Osteoblast (primary cell): ENCODE results near the gene C1orf159. TPM values are rescaled to one million over a fixed set of nuclear protein-coding genes. Genes with fewer than 3 reads are reported as not detected.
"Not testable (repeated sequence)": the region's sequence is repeated elsewhere in the genome, so short reads cannot be mapped to it uniquely, and the experiment has no call there.

ENCODE experiments used
- DNase-seq: peaks from one replicate; pipeline ENCODE4 v3.0.0; 2011; ENCODE audit warnings: low spot score, mixed read lengths; ENCODE audit not compliant: insufficient read length; ENCODE audit errors: missing footprints
- H2AFZ ChIP-seq: 2 replicates; pipeline ENCODE4 v1.6.0; 2011; ENCODE audit warnings: mild to moderate bottlenecking, low read length
- H3K27ac ChIP-seq: 2 replicates; pipeline ENCODE4 v1.5.1; 2011; ENCODE audit warnings: mild to moderate bottlenecking, low read depth, low read length, moderate library complexity
- H3K27me3 ChIP-seq: 2 replicates; pipeline ENCODE4 v1.6.0; 2012; ENCODE audit warnings: mild to moderate bottlenecking, control low read depth, inconsistent platforms, low read length, moderate library complexity; ENCODE audit not compliant: insufficient read depth
- H3K36me3 ChIP-seq: 2 replicates; pipeline ENCODE4 v1.5.1; 2011; ENCODE audit warnings: mild to moderate bottlenecking, low read length, control low read depth, moderate library complexity; ENCODE audit not compliant: insufficient read depth
- H3K4me1 ChIP-seq: 2 replicates; pipeline ENCODE4 v1.5.1; 2011; ENCODE audit warnings: mild to moderate bottlenecking, low read length, control low read depth, moderate library complexity; ENCODE audit not compliant: insufficient read depth
- H3K4me2 ChIP-seq: 2 replicates; pipeline ENCODE4 v1.6.0; 2011; ENCODE audit warnings: mild to moderate bottlenecking, low read length; ENCODE audit not compliant: insufficient read depth
- H3K4me3 ChIP-seq: fragments of 200-600 bp; sonication (generic); 3 replicates; pipeline ENCODE4 v1.5.1; 2012; ENCODE audit warnings: mild to moderate bottlenecking, low read length, inconsistent platforms; ENCODE audit not compliant: insufficient read depth
- H3K79me2 ChIP-seq: 2 replicates; pipeline ENCODE4 v1.6.0; 2012; ENCODE audit warnings: mild to moderate bottlenecking, low read length, control low read depth, inconsistent platforms; ENCODE audit not compliant: insufficient read depth
- H3K9me3 ChIP-seq: 2 replicates; pipeline ENCODE4 v1.5.1; 2011; ENCODE audit warnings: low read depth, low read length, control low read depth
- H4K20me1 ChIP-seq: 2 replicates; pipeline ENCODE4 v1.6.0; 2012; ENCODE audit warnings: mild to moderate bottlenecking, low read length, control low read depth; ENCODE audit not compliant: insufficient read depth
- total RNA-seq: library from RNA; depleted of rRNA; stranded (reverse); fragments of >200 nt; gene quantifications from 2 replicates; pipeline ENCODE4 v1.2.3, GENCODE V29; 2012
- TF ChIP-seq, protein P1 (sequence below): IDR thresholded peaks from 2 replicates; pipeline ENCODE4 v1.5.1; 2011; ENCODE audit warnings: mild to moderate bottlenecking, low read depth, low read length, moderate library complexity; ENCODE audit errors: extremely low read depth

C1orf159 gene
- total RNA-seq, 1 donor: 5.4 TPM

DNA sequence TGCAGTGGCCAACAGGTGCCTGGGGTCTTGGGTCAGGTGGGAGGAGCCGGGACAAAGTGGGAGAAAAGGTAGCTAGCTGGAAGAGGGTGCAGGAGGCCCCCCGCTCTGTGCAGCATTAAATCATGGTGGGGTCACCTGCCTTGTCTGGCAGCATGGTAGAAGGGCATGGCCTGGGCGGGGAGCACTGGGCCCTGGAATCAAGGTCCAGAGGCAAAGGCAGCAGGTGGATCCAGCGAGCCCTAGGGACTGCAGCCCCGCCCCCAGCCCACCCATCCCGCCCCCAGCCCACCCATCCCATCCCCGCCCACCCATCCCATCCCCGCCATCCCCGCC, 41.1 kb upstream of the C1orf159 start:
- no peak overlapping the region for H3K4me3 ChIP-seq
- no peaks in the 10 kb centered on the region for H3K36me3 ChIP-seq
- TF ChIP-seq, protein P1, sequence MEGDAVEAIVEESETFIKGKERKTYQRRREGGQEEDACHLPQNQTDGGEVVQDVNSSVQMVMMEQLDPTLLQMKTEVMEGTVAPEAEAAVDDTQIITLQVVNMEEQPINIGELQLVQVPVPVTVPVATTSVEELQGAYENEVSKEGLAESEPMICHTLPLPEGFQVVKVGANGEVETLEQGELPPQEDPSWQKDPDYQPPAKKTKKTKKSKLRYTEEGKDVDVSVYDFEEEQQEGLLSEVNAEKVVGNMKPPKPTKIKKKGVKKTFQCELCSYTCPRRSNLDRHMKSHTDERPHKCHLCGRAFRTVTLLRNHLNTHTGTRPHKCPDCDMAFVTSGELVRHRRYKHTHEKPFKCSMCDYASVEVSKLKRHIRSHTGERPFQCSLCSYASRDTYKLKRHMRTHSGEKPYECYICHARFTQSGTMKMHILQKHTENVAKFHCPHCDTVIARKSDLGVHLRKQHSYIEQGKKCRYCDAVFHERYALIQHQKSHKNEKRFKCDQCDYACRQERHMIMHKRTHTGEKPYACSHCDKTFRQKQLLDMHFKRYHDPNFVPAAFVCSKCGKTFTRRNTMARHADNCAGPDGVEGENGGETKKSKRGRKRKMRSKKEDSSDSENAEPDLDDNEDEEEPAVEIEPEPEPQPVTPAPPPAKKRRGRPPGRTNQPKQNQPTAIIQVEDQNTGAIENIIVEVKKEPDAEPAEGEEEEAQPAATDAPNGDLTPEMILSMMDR: no peak
- H2AFZ ChIP-seq: no peak overlapping the region
- H4K20me1 ChIP-seq: no peaks in the 10 kb centered on the region
- H3K27me3 ChIP-seq: no peaks in the 10 kb centered on the region
- H3K4me1 ChIP-seq: peaks cover 8% of the 10 kb centered on the region
- H3K4me2 ChIP-seq: no peak overlapping the region
- no peaks in the 10 kb centered on the region for H3K9me3 ChIP-seq
- no peak overlapping the region for H3K27ac ChIP-seq
- no peak for DNase-seq
- no peaks in the 10 kb centered on the region for H3K79me2 ChIP-seq

DNA sequence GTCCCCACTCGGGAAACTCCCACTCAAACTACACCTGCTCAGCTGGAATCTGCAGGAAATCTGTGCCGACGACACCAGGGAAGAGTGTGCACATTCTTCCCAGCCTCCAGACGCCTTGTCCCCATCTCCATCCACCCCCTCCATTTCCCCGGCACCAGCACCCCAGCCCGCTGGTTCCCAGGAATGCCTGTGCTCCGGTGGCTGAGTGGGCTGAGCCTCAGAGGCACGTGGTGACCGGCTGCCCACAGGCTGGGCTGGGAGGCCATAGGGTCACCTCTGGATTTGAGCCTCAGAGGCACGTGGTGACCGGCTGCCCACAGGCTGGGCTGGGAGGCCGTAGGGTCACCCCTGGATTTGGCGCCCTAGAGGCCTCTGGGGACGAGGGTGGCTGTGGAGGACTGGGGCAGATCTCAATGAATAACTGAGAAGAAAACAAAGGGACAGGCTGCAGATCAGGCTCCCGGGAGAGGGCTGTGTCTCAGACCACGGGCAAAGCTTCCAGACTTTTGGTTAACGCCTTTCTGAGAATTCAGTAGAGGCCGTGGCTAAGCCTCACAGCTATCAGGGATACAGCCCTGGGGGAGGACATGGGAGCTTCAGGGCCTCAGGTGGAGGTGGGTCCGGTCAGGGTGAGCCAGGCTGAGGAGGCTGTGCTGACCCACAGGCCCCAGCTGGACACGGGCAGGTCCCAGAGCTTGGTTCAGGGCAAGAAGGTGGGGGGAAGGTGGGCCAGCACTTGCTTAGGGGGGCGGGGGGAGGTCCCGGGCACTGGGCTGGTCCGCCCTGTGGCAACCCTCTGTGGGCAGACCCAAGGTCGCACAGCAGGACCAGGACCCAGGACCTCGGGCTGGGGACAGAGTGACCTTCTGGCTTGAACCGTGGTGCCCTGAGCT, 40.5 kb upstream of the C1orf159 start:
- no peaks in the 10 kb centered on the region for H3K9me3 ChIP-seq
- no peaks in the 10 kb centered on the region for H3K36me3 ChIP-seq
- peaks cover 8% of the 10 kb centered on the region for H3K4me1 ChIP-seq
- H3K79me2 ChIP-seq: no peaks in the 10 kb centered on the region
- H3K4me3 ChIP-seq: no peak overlapping the region
- no peak overlapping the region for H3K4me2 ChIP-seq
- no peak for DNase-seq
- H2AFZ ChIP-seq: no peak overlapping the region
- H3K27me3 ChIP-seq: no peaks in the 10 kb centered on the region
- H4K20me1 ChIP-seq: no peaks in the 10 kb centered on the region
- H3K27ac ChIP-seq: no peak overlapping the region
- TF ChIP-seq, protein P1: no peak

DNA sequence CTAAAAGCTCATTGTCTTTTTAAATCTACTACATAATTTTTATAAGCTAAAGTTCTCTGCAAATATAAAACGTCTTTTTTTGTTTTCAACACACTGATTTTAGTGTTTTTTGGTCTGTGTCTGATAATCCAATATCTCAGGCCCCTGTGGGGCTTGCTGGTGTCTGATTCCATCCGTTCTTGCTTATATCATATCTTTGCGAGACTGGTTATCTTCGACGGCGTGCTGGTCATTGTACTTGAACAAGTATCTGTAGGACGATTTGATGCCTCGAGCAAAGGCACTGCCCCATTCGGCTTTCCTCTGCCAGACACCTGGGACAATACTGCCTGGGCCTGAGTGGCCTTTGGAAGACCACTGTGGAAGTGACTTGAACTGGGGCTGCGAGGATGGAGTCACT, 39.4 kb upstream of the C1orf159 start:
- H2AFZ ChIP-seq: no peak overlapping the region
- no peak for DNase-seq

DNA sequence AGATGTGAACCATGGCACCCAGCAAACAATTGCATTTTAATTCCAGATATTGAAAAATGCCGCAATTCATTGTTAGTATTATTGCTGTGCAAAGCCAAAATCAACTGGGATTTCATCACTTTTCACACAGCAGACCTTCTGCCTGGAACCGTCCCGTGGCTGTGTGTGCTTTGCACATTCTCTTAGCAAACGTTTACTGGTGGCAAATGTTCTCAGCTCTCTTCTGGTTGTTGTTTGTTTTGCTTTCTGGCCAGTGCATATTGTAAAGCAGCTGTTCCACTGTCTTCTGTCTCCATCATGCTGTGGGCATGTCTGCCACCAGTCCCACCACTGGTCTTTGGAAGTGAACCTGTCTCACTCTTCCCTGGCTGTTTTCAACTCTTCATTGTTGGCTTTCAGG, 38.0 kb upstream of the C1orf159 start:
- Histone ChIP-seq H3K4me2 (no peak overlapping the region), H4K20me1 (no peaks in the 10 kb centered on the region), H3K79me2 (no peaks in the 10 kb centered on the region), H3K4me1 (peaks cover 8% of the 10 kb centered on the region), H3K9me3 (no peaks in the 10 kb centered on the region), H3K4me3 (no peak overlapping the region), H3K36me3 (no peaks in the 10 kb centered on the region), H3K27ac (no peak overlapping the region), H2AFZ (no peak overlapping the region), H3K27me3 (no peaks in the 10 kb centered on the region)
- TF ChIP-seq, protein P1: no peak
- no peak for DNase-seq

More for the DNA sequence above, 39.4 kb upstream of the C1orf159 start:
- H3K36me3 ChIP-seq: no peaks in the 10 kb centered on the region
- no peaks in the 10 kb centered on the region for H3K79me2 ChIP-seq
- no peak overlapping the region for H3K4me3 ChIP-seq
- H3K27me3 ChIP-seq: no peaks in the 10 kb centered on the region
- TF ChIP-seq, protein P1: no peak
- peaks cover 8% of the 10 kb centered on the region for H3K4me1 ChIP-seq
- no peak overlapping the region for H3K4me2 ChIP-seq
- no peaks in the 10 kb centered on the region for H3K9me3 ChIP-seq
- H4K20me1 ChIP-seq: no peaks in the 10 kb centered on the region
- H3K27ac ChIP-seq: no peak overlapping the region

DNA sequence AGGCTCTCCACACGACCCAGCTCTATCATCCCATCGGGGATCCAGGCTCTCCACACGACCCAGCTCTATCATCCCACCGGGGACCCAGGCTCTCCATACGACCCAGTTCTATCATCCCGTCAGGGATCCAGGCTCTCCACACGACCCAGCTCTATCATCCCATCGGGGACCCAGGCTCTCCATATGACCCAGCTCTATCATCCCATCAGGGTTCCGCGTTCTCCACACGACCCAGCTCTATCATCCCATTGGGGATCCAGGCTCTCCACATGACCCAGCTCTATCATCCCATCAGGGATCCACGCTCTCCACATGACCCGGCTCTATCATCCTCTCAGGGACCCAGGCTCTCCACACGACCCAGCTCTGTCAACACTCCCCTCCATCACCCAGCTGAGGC, 37.3 kb upstream of the C1orf159 start:
- H3K9me3 ChIP-seq, H3K27ac ChIP-seq, H3K4me3 ChIP-seq, H3K79me2 ChIP-seq, H4K20me1 ChIP-seq, H2AFZ ChIP-seq, H3K36me3 ChIP-seq, H3K27me3 ChIP-seq, H3K4me1 ChIP-seq, DNase-seq, H3K4me2 ChIP-seq: not testable (repeated sequence)

DNA sequence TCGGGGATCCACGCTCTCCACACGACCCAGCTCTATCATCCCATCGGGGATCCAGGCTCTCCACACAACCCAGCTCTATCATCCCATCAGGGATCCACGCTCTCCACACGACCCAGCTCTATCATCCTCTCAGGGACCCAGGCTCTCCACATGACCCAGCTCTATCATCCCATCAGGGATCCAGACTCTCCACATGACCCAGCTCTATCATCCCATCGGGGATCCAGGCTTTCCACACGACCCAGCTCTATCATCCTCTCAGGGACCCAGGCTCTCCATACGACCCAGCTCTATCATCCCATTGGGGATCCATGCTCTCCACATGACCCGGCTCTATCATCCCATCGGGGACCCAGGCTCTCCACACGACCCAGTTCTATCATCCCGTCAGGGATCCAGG, 36.5 kb upstream of the C1orf159 start:
- DNase-seq, H3K4me3 ChIP-seq, H3K36me3 ChIP-seq, H3K9me3 ChIP-seq, H3K27ac ChIP-seq, H3K4me2 ChIP-seq, H3K27me3 ChIP-seq, H2AFZ ChIP-seq, H3K79me2 ChIP-seq, H4K20me1 ChIP-seq, H3K4me1 ChIP-seq: not testable (repeated sequence)
